ENCODE measurements around the gene FBH1. TPM values are rescaled to one million over a fixed set of nuclear protein-coding genes. Genes with fewer than 3 reads are reported as not detected.
A peak's percentile ranks its signal among the peaks of the same experiment; 100 is the strongest.
"Not testable (repeated sequence)": the region's sequence is repeated elsewhere in the genome, so short reads cannot be mapped to it uniquely, and the experiment has no call there.

The FBH1 gene
- total and polyA plus RNA-seq, 8 donors: 74.7 to 96.1 (median 85.0) TPM

DNA sequence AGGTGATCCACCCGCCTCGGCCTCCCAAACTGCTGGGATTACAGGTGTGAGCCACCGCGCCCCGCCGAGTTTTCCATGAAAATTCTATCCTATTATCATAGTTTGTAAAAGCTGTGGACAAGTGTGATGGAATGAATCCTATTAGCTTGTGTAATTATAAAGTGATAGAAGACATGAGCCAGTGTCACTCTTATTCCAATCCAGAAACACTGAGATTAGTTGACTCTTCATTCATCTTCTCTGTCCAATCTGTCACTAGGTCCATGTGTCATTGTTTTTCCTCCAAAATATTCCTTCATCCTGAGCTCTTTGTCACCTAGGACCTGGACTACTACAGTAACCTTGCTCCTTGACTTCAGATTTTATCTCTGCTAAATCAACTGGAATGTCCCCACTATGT is 13.5 kb downstream of the FBH1 start:
- Histone ChIP-seq H3K27me3 (no peaks in the 10 kb centered on the region), H3K27ac (no peak overlapping the region), H3K4me3 (no peak overlapping the region), H3K4me1 (peaks cover 0 to 5% of the 10 kb centered on the region in 2 donors), H3K36me3 (peaks cover 0 to 26% of the 10 kb centered on the region in 2 donors), H3K9me3 (no peaks in the 10 kb centered on the region)
- intact Hi-C loops (cut with DNase I): no loop called here
- no peak for ATAC-seq
- DNase-seq: no peak
- TF ChIP-seq, protein P1, sequence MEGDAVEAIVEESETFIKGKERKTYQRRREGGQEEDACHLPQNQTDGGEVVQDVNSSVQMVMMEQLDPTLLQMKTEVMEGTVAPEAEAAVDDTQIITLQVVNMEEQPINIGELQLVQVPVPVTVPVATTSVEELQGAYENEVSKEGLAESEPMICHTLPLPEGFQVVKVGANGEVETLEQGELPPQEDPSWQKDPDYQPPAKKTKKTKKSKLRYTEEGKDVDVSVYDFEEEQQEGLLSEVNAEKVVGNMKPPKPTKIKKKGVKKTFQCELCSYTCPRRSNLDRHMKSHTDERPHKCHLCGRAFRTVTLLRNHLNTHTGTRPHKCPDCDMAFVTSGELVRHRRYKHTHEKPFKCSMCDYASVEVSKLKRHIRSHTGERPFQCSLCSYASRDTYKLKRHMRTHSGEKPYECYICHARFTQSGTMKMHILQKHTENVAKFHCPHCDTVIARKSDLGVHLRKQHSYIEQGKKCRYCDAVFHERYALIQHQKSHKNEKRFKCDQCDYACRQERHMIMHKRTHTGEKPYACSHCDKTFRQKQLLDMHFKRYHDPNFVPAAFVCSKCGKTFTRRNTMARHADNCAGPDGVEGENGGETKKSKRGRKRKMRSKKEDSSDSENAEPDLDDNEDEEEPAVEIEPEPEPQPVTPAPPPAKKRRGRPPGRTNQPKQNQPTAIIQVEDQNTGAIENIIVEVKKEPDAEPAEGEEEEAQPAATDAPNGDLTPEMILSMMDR (IDR thresholded peaks at IDR 0.05): no peak

DNA sequence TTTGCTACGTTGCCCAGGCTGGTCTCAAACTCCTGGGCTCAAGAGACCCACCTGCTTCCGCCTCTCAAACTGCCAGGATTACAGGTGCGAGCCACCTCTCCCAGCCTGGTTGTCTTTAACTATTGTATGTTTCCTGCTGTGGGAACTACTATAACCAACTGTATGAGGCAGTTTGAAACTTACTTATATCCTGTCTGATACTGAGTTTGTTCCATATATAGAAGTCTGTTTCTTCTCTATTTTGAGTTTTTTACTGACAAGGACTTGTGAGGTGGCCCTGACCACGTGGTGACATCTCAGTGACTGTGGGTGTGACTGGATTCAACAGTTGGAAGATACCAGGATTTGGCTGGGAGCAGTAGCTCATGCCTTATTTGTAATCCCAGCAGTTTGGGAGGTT is 14.2 kb downstream of the FBH1 start:
- Histone ChIP-seq H3K9me3 (no peaks in the 10 kb centered on the region), H3K36me3 (peaks cover 0 to 31% of the 10 kb centered on the region in 2 donors), H3K27me3 (no peaks in the 10 kb centered on the region), H3K27ac (no peak overlapping the region), H3K4me1 (peaks cover 0 to 5% of the 10 kb centered on the region in 2 donors), H3K4me3 (no peak overlapping the region)
- TF ChIP-seq, protein P1 (IDR thresholded peaks at IDR 0.05): no peak
- DNase-seq (no peak), ATAC-seq (no peak)
- intact Hi-C loops (cut with DNase I): no loop called here

DNA sequence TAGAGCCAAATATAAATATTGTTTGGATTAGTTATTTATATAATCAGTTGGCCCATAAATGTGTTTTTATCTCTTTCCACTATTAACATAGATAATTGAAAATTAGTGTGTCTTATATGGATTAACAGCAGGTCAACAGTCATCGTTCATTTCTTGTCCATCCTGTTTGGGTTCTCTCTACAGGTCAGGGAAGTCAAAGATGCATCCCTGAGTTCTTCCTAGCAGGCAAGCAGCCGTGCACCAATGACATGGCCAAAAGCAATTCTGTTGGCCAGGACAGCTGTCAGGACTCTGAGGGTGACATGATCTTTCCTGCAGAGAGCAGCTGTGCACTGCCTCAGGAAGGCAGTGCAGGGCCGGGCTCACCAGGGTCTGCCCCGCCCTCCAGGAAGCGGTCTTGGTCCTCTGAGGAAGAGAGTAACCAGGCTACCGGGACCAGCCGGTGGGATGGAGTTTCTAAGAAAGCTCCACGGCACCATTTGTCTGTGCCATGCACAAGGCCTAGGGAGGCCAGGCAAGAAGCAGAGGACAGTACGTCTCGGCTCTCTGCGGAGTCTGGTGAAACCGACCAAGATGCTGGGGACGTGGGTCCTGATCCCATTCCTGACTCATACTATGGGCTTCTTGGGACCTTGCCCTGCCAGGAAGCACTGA is 15.9 kb downstream of the FBH1 start:
- H3K4me3 ChIP-seq: no peak overlapping the region
- TF ChIP-seq, protein P1 (IDR thresholded peaks at IDR 0.05): no peak
- no peak for DNase-seq
- H3K27me3 ChIP-seq: no peaks in the 10 kb centered on the region
- H3K9me3 ChIP-seq: no peaks in the 10 kb centered on the region
- H3K36me3 ChIP-seq: peaks cover 0 to 48% of the 10 kb centered on the region in 2 donors
- peaks cover 0 to 5% of the 10 kb centered on the region in 2 donors for H3K4me1 ChIP-seq
- H3K27ac ChIP-seq: no peak overlapping the region
- intact Hi-C loops (cut with DNase I): no loop called here
- ATAC-seq: peak; percentile 50

DNA sequence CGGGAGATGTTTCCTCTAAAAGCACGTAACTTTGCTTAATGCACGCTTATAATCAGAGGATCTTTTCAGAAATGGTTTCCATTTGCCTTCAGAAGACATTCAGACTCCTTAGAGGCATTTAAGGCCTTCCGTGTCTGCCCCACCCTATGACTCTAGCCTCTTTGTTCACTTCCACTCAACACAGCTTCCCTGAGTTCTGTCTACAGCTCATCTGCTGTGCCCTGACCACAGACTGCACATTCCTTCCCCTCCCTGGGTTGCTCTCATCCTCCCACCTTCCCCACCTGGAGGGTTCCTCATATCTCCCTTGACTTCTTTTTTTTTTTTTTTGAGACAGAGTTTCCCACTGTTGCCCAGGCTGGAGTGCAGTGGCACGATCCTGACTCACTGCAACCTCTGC is 16.6 kb downstream of the FBH1 start:
- TF ChIP-seq, protein P1 (IDR thresholded peaks at IDR 0.05): no peak
- DNase-seq: no peak
- Histone ChIP-seq H3K9me3 (no peaks in the 10 kb centered on the region), H3K36me3 (peaks cover 0 to 55% of the 10 kb centered on the region in 2 donors), H3K27me3 (no peaks in the 10 kb centered on the region), H3K27ac (no peak overlapping the region), H3K4me1 (peaks cover 0 to 5% of the 10 kb centered on the region in 2 donors), H3K4me3 (no peak overlapping the region)
- intact Hi-C loops (cut with DNase I): no loop called here
- ATAC-seq: no peak

DNA sequence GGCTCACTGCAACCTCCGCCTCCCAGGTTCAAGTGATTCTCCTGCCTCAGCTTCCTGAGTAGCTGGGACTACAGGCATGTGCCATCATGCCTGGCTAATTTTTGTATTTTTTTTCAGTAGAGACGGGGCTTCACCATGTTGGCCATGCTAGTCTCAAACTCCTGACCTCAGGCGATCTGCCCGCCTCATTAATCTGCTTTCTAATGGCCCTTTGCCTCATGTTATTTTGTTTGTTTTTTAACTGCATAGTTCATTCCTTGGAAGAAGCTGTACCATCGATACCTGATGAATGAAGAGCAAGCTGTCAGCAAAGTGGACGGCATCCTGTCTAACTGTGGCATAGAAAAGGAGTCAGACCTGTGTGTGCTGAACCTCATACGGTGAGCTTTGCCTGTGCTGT is 18.6 kb downstream of the FBH1 start:
- H3K9me3 ChIP-seq; H3K4me3 ChIP-seq; H3K27me3 ChIP-seq; intact Hi-C loops (cut with DNase I); ATAC-seq; H3K27ac ChIP-seq; DNase-seq; H3K4me1 ChIP-seq: not testable (repeated sequence)
- peaks cover 0 to 75% of the 10 kb centered on the region in 2 donors for H3K36me3 ChIP-seq

Measured in left lung (tissue), 10 donors.